ENCODE measurements around the gene ADCY4.

DNA sequence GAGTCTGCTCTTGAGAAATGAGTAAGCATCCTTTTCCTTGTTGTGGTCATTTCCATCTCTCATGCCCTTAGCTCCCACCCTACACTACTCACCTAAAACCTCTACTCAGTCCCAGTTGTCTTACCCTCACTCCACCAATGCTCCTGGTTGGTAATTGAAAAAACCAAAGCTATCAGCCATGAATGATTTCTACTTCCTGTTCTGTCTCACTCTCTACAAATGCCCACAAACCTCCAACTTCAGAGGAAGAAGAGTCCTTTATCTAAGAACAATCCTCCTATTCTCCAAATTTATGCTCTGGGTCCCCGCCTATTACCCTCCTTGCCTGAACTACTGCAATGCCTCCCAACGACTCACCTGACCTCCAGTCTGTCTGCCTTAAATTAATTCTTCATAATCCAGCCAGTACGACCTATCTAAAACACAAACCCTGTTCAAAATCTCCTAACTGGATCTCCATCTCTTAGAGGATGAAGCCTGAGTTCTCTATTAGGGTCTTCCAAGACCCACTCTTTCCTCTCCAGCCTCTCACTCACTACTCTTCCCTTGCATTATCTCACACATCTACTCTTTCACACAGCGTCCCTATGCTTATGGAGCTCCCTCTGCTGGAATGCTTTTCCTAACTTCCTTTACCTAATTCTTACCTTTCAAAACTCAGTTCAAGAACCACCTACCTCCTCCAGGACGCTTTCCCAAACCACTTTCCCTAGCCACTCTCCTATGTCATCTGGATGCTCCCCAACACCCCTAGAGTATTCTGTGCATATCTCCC, 37.5 kb downstream of the ADCY4 start:
- TF ChIP-seq, protein P1, sequence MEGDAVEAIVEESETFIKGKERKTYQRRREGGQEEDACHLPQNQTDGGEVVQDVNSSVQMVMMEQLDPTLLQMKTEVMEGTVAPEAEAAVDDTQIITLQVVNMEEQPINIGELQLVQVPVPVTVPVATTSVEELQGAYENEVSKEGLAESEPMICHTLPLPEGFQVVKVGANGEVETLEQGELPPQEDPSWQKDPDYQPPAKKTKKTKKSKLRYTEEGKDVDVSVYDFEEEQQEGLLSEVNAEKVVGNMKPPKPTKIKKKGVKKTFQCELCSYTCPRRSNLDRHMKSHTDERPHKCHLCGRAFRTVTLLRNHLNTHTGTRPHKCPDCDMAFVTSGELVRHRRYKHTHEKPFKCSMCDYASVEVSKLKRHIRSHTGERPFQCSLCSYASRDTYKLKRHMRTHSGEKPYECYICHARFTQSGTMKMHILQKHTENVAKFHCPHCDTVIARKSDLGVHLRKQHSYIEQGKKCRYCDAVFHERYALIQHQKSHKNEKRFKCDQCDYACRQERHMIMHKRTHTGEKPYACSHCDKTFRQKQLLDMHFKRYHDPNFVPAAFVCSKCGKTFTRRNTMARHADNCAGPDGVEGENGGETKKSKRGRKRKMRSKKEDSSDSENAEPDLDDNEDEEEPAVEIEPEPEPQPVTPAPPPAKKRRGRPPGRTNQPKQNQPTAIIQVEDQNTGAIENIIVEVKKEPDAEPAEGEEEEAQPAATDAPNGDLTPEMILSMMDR (IDR thresholded peaks at IDR 0.05; ENCODE audit: insufficient read depth, low read length, poor library complexity, severe bottlenecking): no peak
- no peak for TF ChIP-seq EZH2phosphoT487 (conservative IDR thresholded peaks at IDR 0.05; ENCODE audit: low read length)
